Osteoblast (primary cell): ENCODE measurements around the gene ZSWIM3. TPM values are rescaled to one million over a fixed set of nuclear protein-coding genes. Genes with fewer than 3 reads are reported as not detected.

Experiments
- DNase-seq: peaks from one replicate; pipeline ENCODE4 v3.0.0; 2011; ENCODE audit warnings: low spot score, mixed read lengths; ENCODE audit not compliant: insufficient read length; ENCODE audit errors: missing footprints
- H2AFZ ChIP-seq: 2 replicates; pipeline ENCODE4 v1.6.0; 2011; ENCODE audit warnings: mild to moderate bottlenecking, low read length
- H3K27ac ChIP-seq: 2 replicates; pipeline ENCODE4 v1.5.1; 2011; ENCODE audit warnings: mild to moderate bottlenecking, low read depth, low read length, moderate library complexity
- H3K27me3 ChIP-seq: 2 replicates; pipeline ENCODE4 v1.6.0; 2012; ENCODE audit warnings: mild to moderate bottlenecking, control low read depth, inconsistent platforms, low read length, moderate library complexity; ENCODE audit not compliant: insufficient read depth
- H3K36me3 ChIP-seq: 2 replicates; pipeline ENCODE4 v1.5.1; 2011; ENCODE audit warnings: mild to moderate bottlenecking, low read length, control low read depth, moderate library complexity; ENCODE audit not compliant: insufficient read depth
- H3K4me1 ChIP-seq: 2 replicates; pipeline ENCODE4 v1.5.1; 2011; ENCODE audit warnings: mild to moderate bottlenecking, low read length, control low read depth, moderate library complexity; ENCODE audit not compliant: insufficient read depth
- H3K4me2 ChIP-seq: 2 replicates; pipeline ENCODE4 v1.6.0; 2011; ENCODE audit warnings: mild to moderate bottlenecking, low read length; ENCODE audit not compliant: insufficient read depth
- H3K4me3 ChIP-seq: fragments of 200-600 bp; sonication (generic); 3 replicates; pipeline ENCODE4 v1.5.1; 2012; ENCODE audit warnings: mild to moderate bottlenecking, low read length, inconsistent platforms; ENCODE audit not compliant: insufficient read depth
- H3K79me2 ChIP-seq: 2 replicates; pipeline ENCODE4 v1.6.0; 2012; ENCODE audit warnings: mild to moderate bottlenecking, low read length, control low read depth, inconsistent platforms; ENCODE audit not compliant: insufficient read depth
- H3K9me3 ChIP-seq: 2 replicates; pipeline ENCODE4 v1.5.1; 2011; ENCODE audit warnings: low read depth, low read length, control low read depth
- H4K20me1 ChIP-seq: 2 replicates; pipeline ENCODE4 v1.6.0; 2012; ENCODE audit warnings: mild to moderate bottlenecking, low read length, control low read depth; ENCODE audit not compliant: insufficient read depth
- total RNA-seq: library from RNA; depleted of rRNA; stranded (reverse); fragments of >200 nt; gene quantifications from 2 replicates; pipeline ENCODE4 v1.2.3, GENCODE V29; 2012
- TF ChIP-seq, protein P1 (sequence below): IDR thresholded peaks from 2 replicates; pipeline ENCODE4 v1.5.1; 2011; ENCODE audit warnings: mild to moderate bottlenecking, low read depth, low read length, moderate library complexity; ENCODE audit errors: extremely low read depth

ZSWIM3 gene
- total RNA-seq, 1 donor = 4.7 TPM

DNA sequence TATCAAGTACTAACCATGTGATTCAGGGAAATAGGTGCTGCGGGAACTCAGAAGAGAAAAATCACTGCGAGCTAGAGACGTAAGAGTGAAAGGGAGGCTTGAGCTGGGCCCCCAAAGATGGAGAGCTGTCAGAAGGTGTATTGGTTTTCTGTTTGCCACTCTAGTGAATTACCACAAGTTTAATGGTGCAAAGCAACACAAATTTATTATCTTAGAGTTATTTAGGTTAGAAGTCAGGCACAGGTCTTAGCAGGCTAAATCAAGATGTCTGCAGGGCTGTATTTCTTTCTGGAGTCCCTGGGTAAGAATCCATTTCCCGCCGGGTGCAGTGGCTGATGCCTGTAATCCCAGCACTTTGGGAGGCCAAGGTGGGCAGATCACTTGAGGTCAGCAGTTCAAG, 2.5 kb downstream of the ZSWIM3 start:
- no peak overlapping the region for H3K27ac ChIP-seq
- H3K4me2 ChIP-seq = no peak overlapping the region

DNA sequence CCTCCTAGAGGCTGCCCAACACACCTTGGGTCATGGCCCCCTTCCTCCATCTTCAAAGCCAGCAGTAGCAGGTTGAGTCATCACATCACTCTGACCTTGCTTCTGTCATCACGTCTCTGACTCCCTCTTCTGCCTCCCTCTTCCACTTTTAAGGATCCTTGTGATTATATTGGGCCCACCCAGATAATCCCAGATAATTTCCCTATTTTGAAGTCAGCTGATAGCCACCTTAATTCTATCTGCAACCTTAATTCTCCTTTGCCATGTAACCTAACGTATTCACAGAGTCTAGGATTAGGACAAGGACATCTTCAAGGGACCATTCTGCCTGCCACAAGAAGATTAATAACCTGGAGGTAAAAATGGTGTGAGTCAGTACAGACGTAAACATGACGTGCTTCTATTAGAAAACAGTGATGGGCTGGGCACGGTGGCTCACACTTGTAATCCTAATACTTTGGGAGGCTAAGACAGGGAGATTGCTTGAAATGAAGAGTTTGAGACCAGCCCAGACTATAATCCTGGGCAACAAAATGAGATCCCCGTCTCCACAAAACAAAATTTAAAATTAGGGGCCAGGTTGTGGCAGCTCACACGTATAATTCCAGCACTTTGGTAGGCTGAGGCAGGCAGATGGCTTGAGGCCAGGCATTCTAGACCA, 3.3 kb downstream of the ZSWIM3 start:
- peaks cover 2% of the 10 kb centered on the region for H4K20me1 ChIP-seq
- H3K36me3 ChIP-seq = no peaks in the 10 kb centered on the region
- peaks cover 27% of the 10 kb centered on the region for H3K4me1 ChIP-seq
- TF ChIP-seq, protein P1, sequence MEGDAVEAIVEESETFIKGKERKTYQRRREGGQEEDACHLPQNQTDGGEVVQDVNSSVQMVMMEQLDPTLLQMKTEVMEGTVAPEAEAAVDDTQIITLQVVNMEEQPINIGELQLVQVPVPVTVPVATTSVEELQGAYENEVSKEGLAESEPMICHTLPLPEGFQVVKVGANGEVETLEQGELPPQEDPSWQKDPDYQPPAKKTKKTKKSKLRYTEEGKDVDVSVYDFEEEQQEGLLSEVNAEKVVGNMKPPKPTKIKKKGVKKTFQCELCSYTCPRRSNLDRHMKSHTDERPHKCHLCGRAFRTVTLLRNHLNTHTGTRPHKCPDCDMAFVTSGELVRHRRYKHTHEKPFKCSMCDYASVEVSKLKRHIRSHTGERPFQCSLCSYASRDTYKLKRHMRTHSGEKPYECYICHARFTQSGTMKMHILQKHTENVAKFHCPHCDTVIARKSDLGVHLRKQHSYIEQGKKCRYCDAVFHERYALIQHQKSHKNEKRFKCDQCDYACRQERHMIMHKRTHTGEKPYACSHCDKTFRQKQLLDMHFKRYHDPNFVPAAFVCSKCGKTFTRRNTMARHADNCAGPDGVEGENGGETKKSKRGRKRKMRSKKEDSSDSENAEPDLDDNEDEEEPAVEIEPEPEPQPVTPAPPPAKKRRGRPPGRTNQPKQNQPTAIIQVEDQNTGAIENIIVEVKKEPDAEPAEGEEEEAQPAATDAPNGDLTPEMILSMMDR = no peak
- no peak overlapping the region for H3K4me3 ChIP-seq
- no peak for DNase-seq
- H3K79me2 ChIP-seq = peaks cover 20% of the 10 kb centered on the region
- no peak overlapping the region for H2AFZ ChIP-seq
- H3K27me3 ChIP-seq = no peaks in the 10 kb centered on the region
- H3K4me2 ChIP-seq = no peak overlapping the region
- H3K9me3 ChIP-seq = no peaks in the 10 kb centered on the region
- no peak overlapping the region for H3K27ac ChIP-seq

More for the DNA sequence above, 2.5 kb downstream of the ZSWIM3 start:
- Histone ChIP-seq H3K79me2 (peaks cover 25% of the 10 kb centered on the region), H3K9me3 (no peaks in the 10 kb centered on the region), H3K4me1 (peaks cover 27% of the 10 kb centered on the region), H2AFZ (no peak overlapping the region), H3K4me3 (no peak overlapping the region), H3K27me3 (no peaks in the 10 kb centered on the region), H3K36me3 (no peaks in the 10 kb centered on the region), H4K20me1 (peaks cover 4% of the 10 kb centered on the region)
- TF ChIP-seq, protein P1 = no peak
- no peak for DNase-seq

DNA sequence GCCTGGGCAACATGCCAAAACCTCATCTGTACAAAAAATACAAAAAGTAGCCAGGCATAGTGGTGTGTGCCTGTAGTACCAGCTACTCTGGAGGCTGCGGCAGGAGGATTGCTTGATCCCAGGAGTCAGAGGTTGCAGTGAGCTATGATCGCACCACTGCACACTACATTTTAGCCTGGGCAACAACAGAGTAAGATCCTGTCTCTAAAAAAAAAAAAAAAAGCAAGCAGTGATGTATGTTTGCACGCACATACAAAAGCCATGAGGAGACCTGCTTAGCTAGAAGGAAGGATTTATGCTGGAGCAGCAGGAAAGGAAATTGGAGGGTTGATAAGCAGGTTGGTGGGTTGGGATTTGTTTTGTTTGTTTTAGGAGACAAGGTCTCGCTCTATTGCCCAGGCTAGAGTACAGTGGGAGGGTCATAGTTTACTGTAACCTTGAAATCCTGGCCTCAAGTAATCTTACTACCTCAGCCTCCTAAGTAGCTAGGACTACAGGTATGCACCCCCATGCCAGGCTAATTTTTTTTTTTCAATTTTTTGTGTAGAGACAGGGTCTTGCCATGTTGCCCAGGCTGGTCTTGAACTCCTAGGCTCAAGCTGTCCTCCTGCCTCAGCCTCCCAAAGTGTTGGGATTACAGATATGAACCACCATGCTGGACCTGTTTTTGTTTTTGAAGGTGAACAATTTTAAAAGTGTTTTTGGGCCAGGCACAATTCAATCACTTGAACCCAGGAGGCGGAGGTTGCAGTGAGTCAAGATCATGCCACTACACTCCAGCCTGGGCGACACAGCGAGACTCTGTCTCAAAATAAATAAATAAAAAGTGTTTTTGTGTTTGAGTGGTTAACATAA, 4.0 kb downstream of the ZSWIM3 start:
- no peak for DNase-seq
- no peak overlapping the region for H3K27ac ChIP-seq
- no peak overlapping the region for H3K4me2 ChIP-seq
- peaks cover 20% of the 10 kb centered on the region for H3K4me1 ChIP-seq
- H2AFZ ChIP-seq = no peak overlapping the region
- H3K79me2 ChIP-seq = peaks cover 13% of the 10 kb centered on the region
- H3K9me3 ChIP-seq = no peaks in the 10 kb centered on the region
- H4K20me1 ChIP-seq = no peaks in the 10 kb centered on the region
- TF ChIP-seq, protein P1 = no peak
- H3K27me3 ChIP-seq = no peaks in the 10 kb centered on the region
- no peak overlapping the region for H3K4me3 ChIP-seq
- no peaks in the 10 kb centered on the region for H3K36me3 ChIP-seq
